GM23338 (cell line): ENCODE results near the gene KRT8.

ENCODE experiments used
- CREB1 ChIP-seq: fragments of 250-450 bp; sonication (Bioruptor Pico); IDR thresholded peaks from 2 replicates; pipeline ENCODE4 v1.5.0; 2020; ENCODE audit warnings: low read depth, mild to moderate bottlenecking, moderate library complexity
- CTCF ChIP-seq, 2 experiments: fragments of 200-600 bp in 1 of 2; sonication (generic) in 1 of 2; conservative IDR thresholded peaks; 2 replicates each; pipeline versions ENCODE4 v1.5.1 to v1.6.1; 2016 to 2017; ENCODE audit warnings: antibody characterized with exemption in 2 of 2, low read depth in 2 of 2, mild to moderate bottlenecking in 2 of 2, moderate library complexity in 1 of 2
- EZH2 ChIP-seq: fragments of 200-600 bp; sonication (generic); IDR thresholded peaks from one replicate; pipeline ENCODE4 v1.8.0; 2017; ENCODE audit warnings: antibody characterized with exemption, mild to moderate bottlenecking, low read depth; ENCODE audit not compliant: unreplicated experiment
- EZH2phosphoT487 ChIP-seq: fragments of 200-600 bp; sonication (generic); IDR thresholded peaks from one replicate; pipeline ENCODE4 v1.8.1; 2018; ENCODE audit warnings: antibody characterized with exemption; ENCODE audit not compliant: unreplicated experiment
- JUNB ChIP-seq: IDR thresholded peaks from one replicate; pipeline ENCODE4 v1.6.1; 2016; ENCODE audit warnings: antibody characterized with exemption; ENCODE audit not compliant: unreplicated experiment
- POLR2AphosphoS5 ChIP-seq: IDR thresholded peaks from 2 replicates; pipeline ENCODE4 v1.6.1; 2016; ENCODE audit warnings: antibody characterized with exemption, low read depth
- REST ChIP-seq: IDR thresholded peaks from one replicate; pipeline ENCODE4 v1.6.1; 2018; ENCODE audit warnings: antibody characterized with exemption; ENCODE audit not compliant: unreplicated experiment
- STAT1 ChIP-seq: IDR thresholded peaks from one replicate; pipeline ENCODE4 v1.6.1; 2016; ENCODE audit warnings: antibody characterized with exemption; ENCODE audit not compliant: unreplicated experiment
- ZNF114 ChIP-seq: fragments of 250-450 bp; sonication (Bioruptor Pico); IDR thresholded peaks from 2 replicates; pipeline ENCODE4 v1.5.0; 2020; ENCODE audit warnings: mild to moderate bottlenecking, moderate library complexity
- ZNF331 ChIP-seq: fragments of 250-450 bp; sonication (Bioruptor Pico); IDR thresholded peaks from 2 replicates; pipeline ENCODE4 v1.5.0; 2020; ENCODE audit warnings: low read depth, mild to moderate bottlenecking, moderate library complexity
- TF ChIP-seq, protein P1 (sequence below): IDR thresholded peaks from 2 replicates; pipeline ENCODE4 v1.6.1; 2016; ENCODE audit warnings: antibody characterized with exemption
- TF ChIP-seq, protein P2 (sequence below): fragments of 250-450 bp; sonication (Bioruptor Pico); IDR thresholded peaks from 2 replicates; pipeline ENCODE4 v1.5.0; 2020; ENCODE audit warnings: mild to moderate bottlenecking, moderate library complexity

DNA sequence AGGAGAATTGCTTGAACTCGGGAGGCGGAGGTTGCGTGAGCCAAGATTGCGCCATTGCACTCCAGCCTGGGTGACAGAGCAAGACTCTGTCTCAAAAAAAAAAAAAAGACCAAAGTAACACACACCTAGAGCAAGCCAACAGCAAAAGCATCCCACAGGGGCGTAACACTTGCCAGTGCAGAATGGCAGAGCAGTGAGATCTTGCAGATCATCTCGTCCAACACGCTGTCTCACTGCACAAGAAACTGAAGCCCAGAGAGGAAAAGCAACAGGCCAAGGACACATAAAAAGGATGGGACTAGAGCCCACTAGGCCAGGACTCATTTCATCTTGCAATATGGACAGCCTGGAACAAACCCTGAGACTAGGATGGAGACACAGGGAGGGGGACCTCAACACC, 43.4 kb downstream of the KRT8 start:
- no peak for TF ChIP-seq CTCF (conservative IDR thresholded peaks at IDR 0.05; ENCODE audit: low read depth in 2 of 2)
- TF ChIP-seq JUNB = no peak
- no peak for TF ChIP-seq POLR2AphosphoS5
- TF ChIP-seq, protein P1, sequence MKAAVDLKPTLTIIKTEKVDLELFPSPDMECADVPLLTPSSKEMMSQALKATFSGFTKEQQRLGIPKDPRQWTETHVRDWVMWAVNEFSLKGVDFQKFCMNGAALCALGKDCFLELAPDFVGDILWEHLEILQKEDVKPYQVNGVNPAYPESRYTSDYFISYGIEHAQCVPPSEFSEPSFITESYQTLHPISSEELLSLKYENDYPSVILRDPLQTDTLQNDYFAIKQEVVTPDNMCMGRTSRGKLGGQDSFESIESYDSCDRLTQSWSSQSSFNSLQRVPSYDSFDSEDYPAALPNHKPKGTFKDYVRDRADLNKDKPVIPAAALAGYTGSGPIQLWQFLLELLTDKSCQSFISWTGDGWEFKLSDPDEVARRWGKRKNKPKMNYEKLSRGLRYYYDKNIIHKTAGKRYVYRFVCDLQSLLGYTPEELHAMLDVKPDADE = no peak
- TF ChIP-seq EZH2 = no peak
- TF ChIP-seq REST = no peak
- no peak for TF ChIP-seq ZNF114 (CRISPR knock-in tag)
- TF ChIP-seq STAT1 = no peak
- no peak for TF ChIP-seq EZH2phosphoT487
- no peak for TF ChIP-seq CREB1 (CRISPR knock-in tag)
- TF ChIP-seq ZNF331 (CRISPR knock-in tag) = no peak
- TF ChIP-seq, protein P2, sequence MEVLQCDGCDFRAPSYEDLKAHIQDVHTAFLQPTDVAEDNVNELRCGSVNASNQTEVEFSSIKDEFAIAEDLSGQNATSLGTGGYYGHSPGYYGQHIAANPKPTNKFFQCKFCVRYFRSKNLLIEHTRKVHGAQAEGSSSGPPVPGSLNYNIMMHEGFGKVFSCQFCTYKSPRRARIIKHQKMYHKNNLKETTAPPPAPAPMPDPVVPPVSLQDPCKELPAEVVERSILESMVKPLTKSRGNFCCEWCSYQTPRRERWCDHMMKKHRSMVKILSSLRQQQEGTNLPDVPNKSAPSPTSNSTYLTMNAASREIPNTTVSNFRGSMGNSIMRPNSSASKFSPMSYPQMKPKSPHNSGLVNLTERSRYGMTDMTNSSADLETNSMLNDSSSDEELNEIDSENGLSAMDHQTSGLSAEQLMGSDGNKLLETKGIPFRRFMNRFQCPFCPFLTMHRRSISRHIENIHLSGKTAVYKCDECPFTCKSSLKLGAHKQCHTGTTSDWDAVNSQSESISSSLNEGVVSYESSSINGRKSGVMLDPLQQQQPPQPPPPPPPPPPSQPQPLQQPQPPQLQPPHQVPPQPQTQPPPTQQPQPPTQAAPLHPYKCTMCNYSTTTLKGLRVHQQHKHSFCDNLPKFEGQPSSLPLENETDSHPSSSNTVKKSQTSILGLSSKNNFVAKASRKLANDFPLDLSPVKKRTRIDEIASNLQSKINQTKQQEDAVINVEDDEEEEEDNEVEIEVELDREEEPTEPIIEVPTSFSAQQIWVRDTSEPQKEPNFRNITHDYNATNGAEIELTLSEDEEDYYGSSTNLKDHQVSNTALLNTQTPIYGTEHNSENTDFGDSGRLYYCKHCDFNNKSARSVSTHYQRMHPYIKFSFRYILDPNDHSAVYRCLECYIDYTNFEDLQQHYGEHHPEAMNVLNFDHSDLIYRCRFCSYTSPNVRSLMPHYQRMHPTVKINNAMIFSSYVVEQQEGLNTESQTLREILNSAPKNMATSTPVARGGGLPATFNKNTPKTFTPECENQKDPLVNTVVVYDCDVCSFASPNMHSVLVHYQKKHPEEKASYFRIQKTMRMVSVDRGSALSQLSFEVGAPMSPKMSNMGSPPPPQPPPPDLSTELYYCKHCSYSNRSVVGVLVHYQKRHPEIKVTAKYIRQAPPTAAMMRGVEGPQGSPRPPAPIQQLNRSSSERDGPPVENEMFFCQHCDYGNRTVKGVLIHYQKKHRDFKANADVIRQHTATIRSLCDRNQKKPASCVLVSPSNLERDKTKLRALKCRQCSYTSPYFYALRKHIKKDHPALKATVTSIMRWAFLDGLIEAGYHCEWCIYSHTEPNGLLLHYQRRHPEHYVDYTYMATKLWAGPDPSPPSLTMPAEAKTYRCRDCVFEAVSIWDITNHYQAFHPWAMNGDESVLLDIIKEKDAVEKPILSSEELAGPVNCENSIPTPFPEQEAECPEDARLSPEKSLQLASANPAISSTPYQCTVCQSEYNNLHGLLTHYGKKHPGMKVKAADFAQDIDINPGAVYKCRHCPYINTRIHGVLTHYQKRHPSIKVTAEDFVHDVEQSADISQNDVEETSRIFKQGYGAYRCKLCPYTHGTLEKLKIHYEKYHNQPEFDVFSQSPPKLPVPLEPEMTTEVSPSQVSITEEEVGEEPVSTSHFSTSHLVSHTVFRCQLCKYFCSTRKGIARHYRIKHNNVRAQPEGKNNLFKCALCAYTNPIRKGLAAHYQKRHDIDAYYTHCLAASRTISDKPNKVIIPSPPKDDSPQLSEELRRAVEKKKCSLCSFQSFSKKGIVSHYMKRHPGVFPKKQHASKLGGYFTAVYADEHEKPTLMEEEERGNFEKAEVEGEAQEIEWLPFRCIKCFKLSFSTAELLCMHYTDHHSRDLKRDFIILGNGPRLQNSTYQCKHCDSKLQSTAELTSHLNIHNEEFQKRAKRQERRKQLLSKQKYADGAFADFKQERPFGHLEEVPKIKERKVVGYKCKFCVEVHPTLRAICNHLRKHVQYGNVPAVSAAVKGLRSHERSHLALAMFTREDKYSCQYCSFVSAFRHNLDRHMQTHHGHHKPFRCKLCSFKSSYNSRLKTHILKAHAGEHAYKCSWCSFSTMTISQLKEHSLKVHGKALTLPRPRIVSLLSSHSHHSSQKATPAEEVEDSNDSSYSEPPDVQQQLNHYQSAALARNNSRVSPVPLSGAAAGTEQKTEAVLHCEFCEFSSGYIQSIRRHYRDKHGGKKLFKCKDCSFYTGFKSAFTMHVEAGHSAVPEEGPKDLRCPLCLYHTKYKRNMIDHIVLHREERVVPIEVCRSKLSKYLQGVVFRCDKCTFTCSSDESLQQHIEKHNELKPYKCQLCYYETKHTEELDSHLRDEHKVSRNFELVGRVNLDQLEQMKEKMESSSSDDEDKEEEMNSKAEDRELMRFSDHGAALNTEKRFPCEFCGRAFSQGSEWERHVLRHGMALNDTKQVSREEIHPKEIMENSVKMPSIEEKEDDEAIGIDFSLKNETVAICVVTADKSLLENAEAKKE = no peak
